T-cell (primary cell): Measurements from ENCODE around the gene CYP2A13. TPM values are rescaled to one million over a fixed set of nuclear protein-coding genes. Genes with fewer than 3 reads are reported as not detected.
A peak's percentile ranks its signal among the peaks of the same experiment; 100 is the strongest.
"Not testable (repeated sequence)": the region's sequence is repeated elsewhere in the genome, so short reads cannot be mapped to it uniquely, and the experiment has no call there.

Experiments
- ATAC-seq, 4 experiments: fragments of 200-7000 bp in 3 of 4; fragments of 150-1000 bp in 1 of 4; cut with Tn5 transposase; replicated peaks in 1 of 4; 1 replicate in 3 of 4; 2 replicates in 1 of 4; pipeline ENCODE4 v1.10.0; 2021; ENCODE audit warnings: moderate library complexity in 3 of 4, mild to moderate bottlenecking in 2 of 4, moderate number of reproducible peaks in 1 of 4
- CTCF ChIA-PET, 2 donors: fragments of 300-600 bp; sonication (Branson Sonifier 250); formaldehyde crosslinking; loops; one replicate each; lab custom pipeline; 2022; ENCODE audit warnings: antibody characterized with exemption in 2 of 2; lab: Charles Lee
- POLR2A ChIA-PET, 2 donors: fragments of 300-600 bp; sonication (Branson Sonifier 250); formaldehyde crosslinking; loops; one replicate each; lab custom pipeline; 2022; ENCODE audit warnings: antibody characterized with exemption in 2 of 2; lab: Charles Lee
- DNase-seq, 35 experiments: peaks; one replicate each; pipeline versions ENCODE4 v3.0.0 to v3.0.0-alpha.2; 2013 to 2023
- H3K27ac ChIP-seq: one replicate; pipeline ENCODE4 v1.5.1; 2013; ENCODE audit warnings: low read length
- H3K27me3 ChIP-seq, 2 experiments: replicated peaks in 1 of 2; 1 replicate in 1 of 2; 2 replicates in 1 of 2; pipeline versions ENCODE4 v1.6.1 to v1.7.0; 2013; ENCODE audit warnings: low read length in 1 of 2, mixed read lengths in 1 of 2; ENCODE audit not compliant: control insufficient read depth in 2 of 2, insufficient read depth in 2 of 2; ENCODE audit errors: extremely low read depth in 1 of 2
- H3K36me3 ChIP-seq, 2 donors: 1 replicate in 1 of 2; 2 replicates in 1 of 2; pipeline versions ENCODE4 v1.6.1 to v1.7.0; 2013; ENCODE audit warnings: low read length in 1 of 2; ENCODE audit not compliant: control insufficient read depth in 2 of 2, insufficient read depth in 1 of 2; ENCODE audit errors: extremely low read depth in 1 of 2
- H3K4me1 ChIP-seq, 2 experiments: 1 replicate in 1 of 2; 2 replicates in 1 of 2; pipeline versions ENCODE4 v1.6.1 to v1.7.0; 2013; ENCODE audit warnings: low read length in 2 of 2, mixed read lengths in 1 of 2; ENCODE audit not compliant: insufficient read depth in 2 of 2, control insufficient read depth in 1 of 2; ENCODE audit errors: extremely low read depth in 1 of 2
- H3K4me3 ChIP-seq, 2 donors: 1 replicate in 1 of 2; 2 replicates in 1 of 2; pipeline versions ENCODE4 v1.5.1 to v1.7.0; 2013; ENCODE audit warnings: mild to moderate bottlenecking in 2 of 2, low read length in 1 of 2, moderate library complexity in 1 of 2; ENCODE audit not compliant: control insufficient read depth in 1 of 2; ENCODE audit errors: extremely low read depth in 1 of 2
- H3K9me3 ChIP-seq: 2 replicates; pipeline ENCODE4 v1.7.0; 2013
- H3K27ac Mint-ChIP-seq, 2 donors: one replicate each; pipeline ENCODE4 v1.8.0; 2020 to 2021; ENCODE audit warnings: mild to moderate bottlenecking in 2 of 2, mixed read lengths in 2 of 2
- H3K27me3 Mint-ChIP-seq, 2 donors: one replicate each; pipeline ENCODE4 v1.8.0; 2021 to 2022; ENCODE audit warnings: mixed read lengths in 2 of 2
- H3K36me3 Mint-ChIP-seq: one replicate; pipeline ENCODE4 v1.8.0; 2021; ENCODE audit warnings: mixed read lengths
- H3K4me1 Mint-ChIP-seq, 3 donors: one replicate each; pipeline ENCODE4 v1.8.0; 2020 to 2022; ENCODE audit warnings: mixed read lengths in 3 of 3, mild to moderate bottlenecking in 1 of 3
- H3K4me3 Mint-ChIP-seq, 3 donors: one replicate each; pipeline ENCODE4 v1.8.0; 2020 to 2022; ENCODE audit warnings: mild to moderate bottlenecking in 3 of 3, mixed read lengths in 3 of 3, moderate library complexity in 3 of 3
- H3K9me3 Mint-ChIP-seq, 3 donors: one replicate each; pipeline ENCODE4 v1.8.0; 2020 to 2022; ENCODE audit warnings: mixed read lengths in 3 of 3
- WGBS: methylation state at CpG from one replicate; pipeline ENCODE4 v1.1.5; 2013; ENCODE audit warnings: missing lambda C conversion rate; ENCODE audit not compliant: insufficient coverage; 5-methylcytosine and 5-hydroxymethylcytosine counted together
- total RNA-seq, 35 experiments: library from RNA in 6 of 35; stranded (reverse) in 6 of 35; fragments of 120-200 nt in 1 of 35; gene quantifications; one replicate each; pipeline versions ENCODE4 v1.2.1 to v1.2.4 and lab custom pipeline; 2013 to 2026

CYP2A13 gene
- total RNA-seq, 5 donors from 2014 or later (not counting 1 experiment from before 2014, with no cell fraction given), result not detected

DNA sequence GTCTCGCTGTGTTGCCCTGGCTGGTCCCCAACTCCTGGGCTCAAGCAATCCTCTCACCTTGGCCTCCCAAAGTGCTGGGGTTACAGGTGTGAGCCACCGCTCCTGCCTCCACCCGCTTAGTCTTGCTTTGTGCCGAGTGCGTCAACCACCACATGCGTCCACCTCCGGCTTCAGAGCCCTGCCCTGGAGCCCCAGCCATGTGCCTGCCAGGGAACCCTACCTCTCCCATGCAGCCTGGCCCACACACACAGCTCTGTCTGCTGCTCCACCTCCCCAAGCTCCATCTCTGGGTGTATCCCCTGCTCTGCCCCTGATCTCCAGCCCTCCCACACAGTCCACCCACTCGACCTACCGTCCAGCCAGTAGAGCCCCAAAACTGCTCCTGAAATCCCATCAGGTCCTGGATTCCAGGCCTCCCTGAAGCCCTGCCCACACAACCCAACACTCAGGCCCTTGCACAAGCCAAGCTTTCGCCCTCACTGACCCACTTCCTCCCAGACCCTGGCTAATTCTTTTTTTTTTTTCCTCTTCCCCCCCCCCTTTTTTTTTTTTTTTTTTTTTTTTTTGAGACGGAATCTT is 35.6 kb downstream of the CYP2A13 start:
- Histone ChIP-seq H3K4me1 (peaks cover 4 to 49% of the 10 kb centered on the region in 2 experiments), H3K4me3 (no peak overlapping the region), H3K27ac (no peak overlapping the region), H3K9me3 (no peaks in the 10 kb centered on the region), H3K27me3 (no peaks in the 10 kb centered on the region), H3K36me3 (no peaks in the 10 kb centered on the region)
- Mint-ChIP-seq H3K36me3 (no peaks in the 10 kb centered on the region), H3K27ac (peak overlapping the region; percentile 19 to 43), H3K9me3 (no peaks in the 10 kb centered on the region), H3K27me3 (no peaks in the 10 kb centered on the region), H3K4me1 (peaks cover 51 to 56% (median 54%) of the 10 kb centered on the region in 3 donors), H3K4me3 (no peak overlapping the region)
- DNase-seq (no peak), ATAC-seq (no peak)
- 90% methylated on average over 9 of the region's 11 CpGs for WGBS
- POLR2A ChIA-PET, result interaction anchor here in 1 of 2 donors (0.6 kb wide), 1 partner anchor 438 kb away, joined by 5 read pairs; no protein-coding TSS in a partner anchor
- CTCF ChIA-PET, result interaction anchor here (0.6 kb wide), 2 partner anchors 325 to 380 kb away, joined by 8 to 12 read pairs; no protein-coding TSS in a partner anchor

DNA sequence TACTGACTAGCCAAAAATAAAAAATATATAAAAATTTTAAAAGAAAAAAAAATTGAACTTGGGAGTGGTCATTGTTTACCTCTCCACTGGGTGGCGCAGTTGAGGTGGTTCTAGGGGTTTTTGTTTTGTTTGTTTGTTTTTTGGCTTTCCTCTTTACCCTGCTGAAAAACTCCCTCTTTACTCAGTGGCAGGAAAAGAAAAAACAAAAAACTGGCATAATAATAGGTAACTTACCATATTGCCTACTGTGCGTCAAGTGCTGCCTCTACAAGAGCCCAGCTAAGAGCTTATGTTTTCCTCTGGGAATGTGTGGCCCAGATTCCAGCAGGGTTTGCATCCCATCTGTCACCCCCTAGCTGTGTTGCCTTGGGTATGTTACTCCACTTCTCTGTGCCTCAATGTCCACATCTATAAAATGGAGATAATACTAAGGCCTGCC is 38.5 kb downstream of the CYP2A13 start:
- H3K9me3 ChIP-seq, H3K36me3 Mint-ChIP-seq, H3K27me3 ChIP-seq, H3K36me3 ChIP-seq, H3K9me3 Mint-ChIP-seq, POLR2A ChIA-PET, H3K4me3 ChIP-seq, H3K27me3 Mint-ChIP-seq, H3K4me3 Mint-ChIP-seq: not testable (repeated sequence)
- peak in 33 of 35 experiments; percentile 8 to 75 (median 52) for DNase-seq
- peak overlapping the region; percentile 36 to 39 for H3K27ac Mint-ChIP-seq
- peaks cover 0 to 28% of the 10 kb centered on the region in 2 experiments for H3K4me1 ChIP-seq
- peak in 1 of 4 experiments; percentile 22 for ATAC-seq
- CTCF ChIA-PET, result interaction anchor here in 1 of 2 donors (0.6 to 1.9 kb wide), 2 partner anchors 18 to 1156 kb away, joined by 3 to 11 read pairs; partner anchors contain the start of gene PSMC4
- peaks cover 30 to 37% (median 35%) of the 10 kb centered on the region in 3 donors for H3K4me1 Mint-ChIP-seq
- H3K27ac ChIP-seq, result peak overlapping the region; percentile 41
- no CpG with 5 or more reads among the region's 2 CpGs for WGBS

DNA sequence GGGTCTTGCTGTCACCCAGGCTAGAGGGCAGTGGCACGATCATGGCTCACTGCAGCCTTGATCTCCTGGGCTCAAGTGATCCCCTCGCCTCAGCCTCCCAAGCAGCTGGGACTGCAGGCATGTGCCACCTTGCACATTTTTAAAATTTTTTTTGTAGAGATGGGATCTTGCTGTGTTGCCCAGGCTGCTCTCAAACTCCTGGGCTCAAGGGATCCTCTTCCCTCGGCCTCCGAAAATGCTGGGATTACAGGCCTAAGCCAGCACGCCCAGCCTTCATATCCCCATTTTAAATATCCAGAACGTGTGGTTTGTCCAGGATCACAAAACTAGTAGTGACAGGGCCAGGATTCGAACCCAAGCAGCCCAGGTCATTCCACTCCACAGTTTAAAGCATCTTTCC is 39.1 kb downstream of the CYP2A13 start:
- Histone ChIP-seq H3K27ac (peak overlapping the region; percentile 41), H3K4me1 (peaks cover 0 to 26% of the 10 kb centered on the region in 2 experiments)
- Mint-ChIP-seq H3K27ac (peak overlapping the region; percentile 39 to 76), H3K4me3 (peak overlapping the region in 2 of 3 donors; percentile 69 to 77), H3K4me1 (peaks cover 27 to 35% (median 33%) of the 10 kb centered on the region in 3 donors)
- ChIA-PET CTCF (interaction anchor here in 1 of 2 donors (1.9 kb wide), 1 partner anchor 17 kb away, joined by 11 read pairs; no protein-coding TSS in a partner anchor), POLR2A (interaction anchor here in 1 of 2 donors (0.5 kb wide), 1 partner anchor 238 kb away, joined by 13 read pairs; no protein-coding TSS in a partner anchor)
- not testable (repeated sequence) for ATAC-seq, H3K9me3 ChIP-seq, H3K9me3 Mint-ChIP-seq, H3K4me3 ChIP-seq, H3K27me3 Mint-ChIP-seq, H3K27me3 ChIP-seq, H3K36me3 ChIP-seq, DNase-seq, H3K36me3 Mint-ChIP-seq
- 75% methylated on average over 4 of the region's 7 CpGs for WGBS

DNA sequence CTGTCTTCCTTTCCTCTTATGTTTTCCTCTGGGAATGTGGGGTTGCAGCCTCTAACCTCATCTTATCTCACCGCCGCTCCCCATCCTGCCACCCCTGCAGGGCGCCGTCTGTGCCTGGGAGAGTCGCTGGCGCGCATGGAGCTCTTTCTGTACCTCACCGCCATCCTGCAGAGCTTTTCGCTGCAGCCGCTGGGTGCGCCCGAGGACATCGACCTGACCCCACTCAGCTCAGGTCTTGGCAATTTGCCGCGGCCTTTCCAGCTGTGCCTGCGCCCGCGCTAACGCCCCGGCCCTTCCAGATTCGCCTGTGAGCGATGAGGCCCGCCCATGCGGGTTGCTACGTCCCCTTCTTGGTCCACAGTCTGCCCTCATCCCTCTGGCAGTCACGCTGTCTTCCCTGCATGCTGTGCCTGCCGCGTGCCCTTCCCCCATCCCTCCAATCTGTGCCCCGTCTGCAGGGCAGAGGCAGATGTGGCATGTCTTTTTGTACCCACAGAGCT is 39.6 kb downstream of the CYP2A13 start:
- H3K9me3 Mint-ChIP-seq, POLR2A ChIA-PET, H3K36me3 ChIP-seq, H3K36me3 Mint-ChIP-seq, H3K27me3 ChIP-seq, H3K27me3 Mint-ChIP-seq, H3K9me3 ChIP-seq: not testable (repeated sequence)
- CTCF ChIA-PET, result interaction anchor here in 1 of 2 donors (1.9 kb wide), 1 partner anchor 17 kb away, joined by 11 read pairs; no protein-coding TSS in a partner anchor
- peak; percentile 41 to 88 (median 70) for DNase-seq
- H3K4me3 ChIP-seq, result peak overlapping the region in 1 of 2 donors; percentile 28
- Mint-ChIP-seq H3K4me1 (peaks cover 22 to 30% (median 30%) of the 10 kb centered on the region in 3 donors), H3K27ac (peak overlapping the region; percentile 30 to 76), H3K4me3 (peak overlapping the region; percentile 61 to 77 (median 69))
- 0% methylated on average over 5 of the region's 29 CpGs for WGBS
- H3K27ac ChIP-seq, result peak overlapping the region; percentile 49
- peak; percentile 87 to 92 (median 90) for ATAC-seq
- H3K4me1 ChIP-seq, result peaks cover 0 to 23% of the 10 kb centered on the region in 2 experiments

DNA sequence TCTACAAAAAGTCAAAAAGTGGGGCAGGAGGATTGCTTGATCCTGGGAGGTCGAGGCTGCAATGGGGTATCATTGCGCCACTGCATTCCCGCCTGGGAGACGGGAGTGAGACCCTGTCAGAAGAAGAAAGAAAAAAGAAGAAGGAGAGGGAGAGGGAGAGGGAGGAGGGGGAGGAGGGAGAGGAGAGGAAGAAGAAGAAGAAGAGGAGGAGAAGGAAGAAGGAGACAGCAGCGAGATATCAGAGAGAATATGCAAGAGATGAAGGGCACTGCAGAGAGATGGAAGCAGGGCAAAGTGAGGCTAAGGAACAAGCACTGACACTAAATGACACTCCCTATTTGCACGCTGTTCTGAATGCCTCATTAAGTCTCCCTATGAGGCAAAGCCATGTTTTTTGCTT is 40.4 kb downstream of the CYP2A13 start:
- no peaks in the 10 kb centered on the region for H3K36me3 ChIP-seq
- H3K9me3 ChIP-seq, result no peaks in the 10 kb centered on the region
- ATAC-seq (no peak), DNase-seq (no peak)
- CTCF ChIA-PET, result interaction anchor here in 1 of 2 donors (0.6 kb wide), 1 partner anchor 360 kb away, joined by 3 read pairs; no protein-coding TSS in a partner anchor
- H3K27ac ChIP-seq, result no peak overlapping the region
- H3K27ac Mint-ChIP-seq, result peak overlapping the region; percentile 55 to 76
- no peaks in the 10 kb centered on the region for H3K36me3 Mint-ChIP-seq
- no peak overlapping the region for H3K4me3 ChIP-seq
- no peaks in the 10 kb centered on the region for H3K9me3 Mint-ChIP-seq
- no peaks in the 10 kb centered on the region for H3K27me3 Mint-ChIP-seq
- 86% methylated on average over 5 of the region's 6 CpGs for WGBS
- POLR2A ChIA-PET, result no interaction called here
- peaks cover 0 to 2% of the 10 kb centered on the region in 2 experiments for H3K27me3 ChIP-seq
- peak overlapping the region in 1 of 3 donors; percentile 19 for H3K4me3 Mint-ChIP-seq
- H3K4me1 ChIP-seq, result peaks cover 0 to 23% of the 10 kb centered on the region in 2 experiments
- H3K4me1 Mint-ChIP-seq, result peaks cover 22 to 27% (median 27%) of the 10 kb centered on the region in 3 donors

DNA sequence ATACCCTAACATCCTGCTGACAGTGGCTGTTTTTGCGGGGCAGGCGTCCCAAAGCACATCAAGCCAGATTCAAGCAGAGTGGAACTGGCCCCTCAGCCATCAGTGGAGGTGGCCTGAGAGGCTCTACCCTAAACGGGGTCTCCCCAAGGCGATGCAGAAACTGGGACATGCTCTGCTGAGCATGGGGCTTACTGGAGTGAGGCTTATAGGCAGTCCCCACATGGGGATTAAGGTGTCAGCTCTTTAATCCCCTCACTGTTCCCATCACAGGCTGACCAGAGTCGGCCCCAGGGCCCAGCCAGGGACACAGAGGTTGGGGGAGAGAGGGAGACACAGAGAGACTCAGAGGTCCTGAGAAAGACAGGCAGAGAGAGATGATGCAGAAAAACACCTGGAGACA is 42.9 kb downstream of the CYP2A13 start:
- Histone ChIP-seq H3K4me3 (no peak overlapping the region), H3K9me3 (no peaks in the 10 kb centered on the region), H3K27ac (no peak overlapping the region), H3K4me1 (peaks cover 0 to 34% of the 10 kb centered on the region in 2 experiments), H3K27me3 (peaks cover 0 to 2% of the 10 kb centered on the region in 2 experiments), H3K36me3 (no peaks in the 10 kb centered on the region)
- no peaks in the 10 kb centered on the region for H3K36me3 Mint-ChIP-seq
- ATAC-seq, result no peak
- no peak for DNase-seq
- CTCF ChIA-PET, result interaction anchor here (0.5 to 0.7 kb wide), 4 partner anchors 435 to 654 kb away, joined by 3 to 6 read pairs (median 4); no protein-coding TSS in a partner anchor
- POLR2A ChIA-PET, result no interaction called here
- peaks cover 32 to 36% (median 36%) of the 10 kb centered on the region in 3 donors for H3K4me1 Mint-ChIP-seq
- no peak overlapping the region for H3K4me3 Mint-ChIP-seq
- peak overlapping the region in 1 of 2 donors; percentile 16 for H3K27ac Mint-ChIP-seq
- H3K27me3 Mint-ChIP-seq, result no peaks in the 10 kb centered on the region
- H3K9me3 Mint-ChIP-seq, result no peaks in the 10 kb centered on the region
- WGBS, result 100% methylated on average over 2 of the region's 5 CpGs
